Pulmonary artery endothelial cell (primary cell): ENCODE measurements around the gene PTPRN2. TPM values are rescaled to one million over a fixed set of nuclear protein-coding genes. Genes with fewer than 3 reads are reported as not detected.
"Not testable (repeated sequence)": the region's sequence is repeated elsewhere in the genome, so short reads cannot be mapped to it uniquely, and the experiment has no call there.

Source experiments
- DNase-seq: peaks from one replicate; pipeline ENCODE4 v3.0.0-alpha.2; 2011; ENCODE audit warnings: low read depth, low spot score
- total RNA-seq: library from RNA; depleted of rRNA; stranded (reverse); fragments of >200 nt; gene quantifications from 2 replicates; pipeline ENCODE4 v1.2.3, GENCODE V29; 2014

The PTPRN2 gene
- total RNA-seq, 1 donor from 2014 or later, result 0.53 TPM

- no peak for DNase-seq
Observed at GRCh38 chr7:157791261-157791660, 796.4 kb downstream of the PTPRN2 start.

GRCh38 chr7:157789942-157790341 lies 797.7 kb downstream of the PTPRN2 start:
- no peak for DNase-seq

GRCh38 chr7:157789094-157789493 lies 798.5 kb downstream of the PTPRN2 start:
- no peak for DNase-seq

GRCh38 chr7:157788573-157788972 lies 799.0 kb downstream of the PTPRN2 start:
- no peak for DNase-seq

DNA sequence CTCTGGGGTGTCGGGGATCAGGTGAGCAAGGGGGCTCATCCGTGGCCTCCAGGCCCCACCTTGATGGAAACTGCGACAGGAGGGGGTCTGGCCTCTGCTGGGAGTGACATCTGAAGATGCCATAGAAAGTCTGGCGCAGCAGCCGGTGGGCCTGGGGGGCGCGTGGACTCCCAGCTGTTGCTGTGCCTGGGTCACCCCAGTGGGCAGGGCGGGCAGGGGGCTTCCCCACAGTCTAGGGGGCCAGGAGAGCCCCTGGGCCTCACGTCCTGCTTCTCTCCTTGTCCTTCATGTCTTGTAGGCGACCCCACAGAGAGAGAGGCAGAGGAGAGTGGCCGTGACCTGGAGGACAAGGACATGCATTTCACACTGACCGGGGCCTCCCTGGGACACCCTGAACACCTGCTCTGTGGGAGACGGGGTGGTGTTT lies 800.3 kb downstream of the PTPRN2 start:
- DNase-seq, result no peak

DNA sequence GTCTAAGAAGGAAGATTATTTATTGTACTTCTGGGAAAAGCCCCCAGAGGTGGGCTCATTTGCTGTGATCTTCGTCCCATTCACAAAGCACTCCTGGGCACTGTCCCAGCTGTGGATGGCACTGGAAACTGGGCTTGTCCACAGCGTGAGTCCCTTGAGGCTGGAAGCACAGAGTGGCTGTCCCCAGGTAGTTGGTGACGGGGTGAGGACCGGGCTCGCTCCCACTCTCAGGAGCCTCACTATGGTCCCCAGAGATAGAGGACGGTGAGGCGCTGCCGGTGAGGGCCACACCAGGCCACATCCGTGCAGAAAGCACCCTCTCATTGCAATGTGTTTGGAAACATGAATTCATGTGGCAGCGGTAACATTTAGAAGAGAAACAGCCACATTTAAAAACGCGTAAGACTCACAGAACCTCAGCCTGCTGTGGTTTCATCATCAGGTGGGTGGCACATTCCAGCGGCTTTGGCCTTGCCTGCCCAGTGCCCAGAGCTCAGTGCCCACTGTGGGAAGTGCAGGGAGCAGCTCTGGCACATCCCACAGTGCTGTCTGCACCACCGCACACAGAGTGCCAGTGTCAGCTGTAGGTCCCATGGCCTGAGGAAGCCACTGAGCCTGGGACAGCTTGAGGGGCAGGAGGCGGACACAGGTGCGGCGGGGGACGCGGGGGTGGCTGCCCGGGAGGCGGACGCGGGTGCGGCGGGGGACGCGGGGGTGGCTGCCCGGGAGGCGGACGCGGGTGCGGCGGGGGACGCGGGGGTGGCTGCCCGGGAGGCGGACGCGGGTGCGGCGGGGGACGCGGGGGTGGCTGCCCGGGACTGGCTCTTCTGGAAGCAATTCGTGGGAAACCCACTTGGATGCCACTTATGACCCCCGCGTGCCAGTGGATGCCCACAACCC lies 801.0 kb downstream of the PTPRN2 start:
- DNase-seq, result no peak

- no peak for DNase-seq
Observed at GRCh38 chr7:157785486-157786186, 802.0 kb downstream of the PTPRN2 start.

GRCh38 chr7:157784979-157785441 lies 802.6 kb downstream of the PTPRN2 start:
- no peak for DNase-seq

GRCh38 chr7:157784041-157784835 lies 803.4 kb downstream of the PTPRN2 start:
- DNase-seq, result no peak

- DNase-seq, result no peak
Observed at GRCh38 chr7:157782041-157782440, 805.6 kb downstream of the PTPRN2 start.

- DNase-seq, result no peak
Observed at GRCh38 chr7:157780721-157781120, 806.9 kb downstream of the PTPRN2 start.

DNA sequence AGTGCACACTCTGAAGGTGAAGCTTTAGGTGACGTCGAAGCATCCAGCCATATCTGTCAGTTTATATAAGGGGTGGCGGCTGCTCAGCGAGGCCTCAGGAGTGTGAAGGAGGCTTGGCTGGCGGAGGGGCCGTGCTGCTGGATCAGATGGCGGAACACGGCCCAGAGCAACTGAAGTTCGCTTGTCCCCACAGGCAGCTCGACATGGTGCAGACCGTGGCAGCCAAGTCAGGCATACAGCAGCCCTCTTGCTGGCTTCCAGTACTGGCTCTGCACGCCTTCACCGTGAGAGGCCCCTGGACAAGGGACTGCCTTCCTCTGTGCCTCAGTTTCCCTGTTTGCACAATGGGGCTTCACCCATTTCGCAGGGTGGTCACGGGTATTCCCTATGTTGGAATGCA lies 807.3 kb downstream of the PTPRN2 start:
- no peak for DNase-seq

DNA sequence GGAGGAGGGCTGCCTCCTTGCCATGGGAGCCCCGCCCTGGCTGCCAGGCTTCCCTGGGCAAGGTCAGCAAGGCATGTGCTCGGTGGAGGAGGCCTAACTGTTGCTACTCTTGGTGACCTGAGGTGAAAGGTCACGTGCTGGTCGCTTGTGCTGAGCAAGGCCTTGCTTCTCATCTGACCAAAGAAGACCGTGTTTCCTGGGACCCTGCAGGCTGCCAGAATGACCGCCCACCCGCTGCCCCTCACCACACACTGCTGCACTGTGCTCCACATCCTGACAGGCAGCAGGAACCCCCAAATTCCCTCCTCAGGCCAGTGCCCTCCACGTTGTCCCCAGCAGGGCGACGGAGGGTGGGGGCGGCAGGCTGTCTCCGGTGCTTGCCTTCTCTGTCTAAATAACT lies 808.4 kb downstream of the PTPRN2 start:
- DNase-seq, result no peak

DNA sequence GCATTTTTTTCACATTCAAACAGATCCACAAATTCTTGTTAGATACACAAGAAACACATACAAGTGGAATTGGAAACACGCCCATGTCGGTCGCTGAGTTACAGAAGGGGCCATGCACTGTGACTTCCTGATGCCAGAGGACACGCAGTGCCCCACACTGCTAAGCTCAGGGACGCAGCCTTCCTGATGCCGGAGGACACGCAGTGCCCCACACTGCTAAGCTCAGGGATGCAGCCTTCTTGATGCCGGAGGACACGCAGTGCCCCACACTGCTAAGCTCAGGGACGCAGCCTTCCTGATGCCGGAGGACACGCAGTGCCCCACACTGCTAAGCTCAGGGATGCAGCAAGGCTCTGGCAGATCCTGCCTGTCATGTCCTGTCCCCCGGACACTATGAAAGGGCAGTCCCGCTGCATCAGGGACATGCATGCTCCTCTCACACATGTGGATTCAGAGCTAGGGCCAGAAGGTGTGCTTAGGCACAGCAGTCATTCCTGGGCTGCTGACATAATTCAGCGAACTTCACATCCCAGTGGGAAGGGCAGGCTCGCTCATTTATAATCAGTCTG lies 810.3 kb downstream of the PTPRN2 start:
- DNase-seq, result not testable (repeated sequence)

DNA sequence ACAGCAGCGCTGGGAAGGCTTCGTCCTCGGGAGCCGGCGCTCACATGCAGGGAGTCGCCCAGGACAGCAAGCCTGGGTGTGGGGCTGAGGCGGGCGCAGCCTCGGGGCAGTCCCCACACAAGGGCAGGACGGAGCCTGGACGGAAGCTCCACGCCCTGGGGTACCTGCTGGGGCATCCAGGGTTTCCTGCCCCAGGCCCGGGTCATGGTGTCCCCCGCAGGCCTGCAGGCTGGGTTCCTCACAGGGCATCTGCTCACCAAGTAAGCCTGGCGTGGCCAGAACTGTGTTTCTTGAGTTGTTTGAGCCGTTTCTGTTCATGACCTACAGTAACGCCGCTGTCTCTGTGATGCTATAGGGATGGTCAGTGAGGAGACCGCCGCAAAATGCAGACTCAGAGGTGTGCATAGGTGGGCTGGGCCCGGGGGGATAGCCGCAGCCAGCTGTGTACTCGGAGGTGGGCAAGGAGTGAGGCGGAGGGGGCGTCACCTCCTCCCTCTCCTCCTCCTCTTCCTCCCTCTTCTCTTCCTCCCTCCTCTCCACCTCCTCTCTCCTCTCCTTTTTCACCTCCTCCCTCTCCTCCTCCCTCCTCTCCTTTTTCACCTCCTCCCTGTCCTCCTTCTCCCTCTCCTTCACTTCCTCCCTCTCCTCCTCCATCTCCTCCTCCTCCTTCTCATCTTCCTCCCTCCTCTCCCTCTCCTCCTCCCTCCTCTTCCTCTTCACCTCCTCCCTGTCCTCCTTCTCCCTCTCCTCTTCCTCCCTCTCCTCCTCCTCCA lies 811.9 kb downstream of the PTPRN2 start:
- no peak for DNase-seq

GRCh38 chr7:157775021-157775559 lies 812.5 kb downstream of the PTPRN2 start:
- no peak for DNase-seq

DNA sequence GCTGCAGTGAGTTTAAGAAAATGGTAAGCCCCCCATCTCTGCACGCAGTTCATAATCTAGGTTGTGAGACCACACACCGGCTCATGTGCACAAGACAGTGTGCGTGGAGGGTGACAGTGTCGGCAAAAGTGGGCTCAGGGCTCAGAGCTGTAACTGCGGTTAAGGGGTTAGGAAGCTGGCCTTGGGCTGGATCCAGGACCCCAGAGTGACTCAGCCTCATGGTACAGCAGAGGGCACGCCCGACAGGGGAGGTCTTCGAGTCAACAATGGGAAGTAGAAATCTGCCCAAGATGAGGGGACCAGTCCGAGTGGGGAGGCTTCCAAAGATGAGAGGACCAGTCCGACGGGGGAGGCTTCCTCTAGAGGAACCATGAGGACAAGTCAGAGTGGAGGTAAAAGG lies 813.1 kb downstream of the PTPRN2 start:
- no peak for DNase-seq

- no peak for DNase-seq
Observed at GRCh38 chr7:157773361-157773760, 814.3 kb downstream of the PTPRN2 start.

GRCh38 chr7:157772486-157773130 lies 815.0 kb downstream of the PTPRN2 start:
- DNase-seq, result no peak

- DNase-seq, result no peak
Observed at GRCh38 chr7:157771689-157772088, 815.9 kb downstream of the PTPRN2 start.
